ENCODE results near the gene AGPAT4.
"Not testable (repeated sequence)": the region's sequence is repeated elsewhere in the genome, so short reads cannot be mapped to it uniquely, and the experiment has no call there.

AGPAT4 gene

GRCh38 chr6:161192636-161193411 is 81.0 kb downstream of the AGPAT4 start:
- Histone ChIP-seq H3K9ac (ENCODE audit: insufficient read length) (no peak overlapping the region), H3K4me3 (no peak overlapping the region), H3K9me3 (ENCODE audit: low read depth, low read length) (peaks cover 2% of the 10 kb centered on the region), H3K27ac (no peak overlapping the region), H3K36me3 (ENCODE audit: insufficient read depth, low read length) (no peaks in the 10 kb centered on the region)
- no peak for DNase-seq (ENCODE audit: low read depth, low spot score)
- TF ChIP-seq EZH2 (IDR thresholded peaks at IDR 0.05) (no peak), POLR2AphosphoS5 (IDR thresholded peaks at IDR 0.05; ENCODE audit: borderline replicate concordance, low read depth, low read length) (no peak), FOXP2 (optimal IDR thresholded peaks at IDR 0.05; ENCODE audit: control extremely low read depth, extremely low read length, insufficient read depth) (no peak)

GRCh38 chr6:161191671-161192070 is 82.2 kb downstream of the AGPAT4 start:
- peaks cover 2% of the 10 kb centered on the region for H3K9me3 ChIP-seq (ENCODE audit: low read depth, low read length)
- H3K4me3 ChIP-seq, result no peak overlapping the region
- no peak for DNase-seq (ENCODE audit: low read depth, low spot score)
- no peak overlapping the region for H3K27ac ChIP-seq
- H3K9ac ChIP-seq (ENCODE audit: insufficient read length), result no peak overlapping the region
- no peaks in the 10 kb centered on the region for H3K36me3 ChIP-seq (ENCODE audit: insufficient read depth, low read length)
- TF ChIP-seq EZH2 (IDR thresholded peaks at IDR 0.05) (no peak), POLR2AphosphoS5 (IDR thresholded peaks at IDR 0.05; ENCODE audit: borderline replicate concordance, low read depth, low read length) (no peak), FOXP2 (optimal IDR thresholded peaks at IDR 0.05; ENCODE audit: control extremely low read depth, extremely low read length, insufficient read depth) (no peak)

DNA sequence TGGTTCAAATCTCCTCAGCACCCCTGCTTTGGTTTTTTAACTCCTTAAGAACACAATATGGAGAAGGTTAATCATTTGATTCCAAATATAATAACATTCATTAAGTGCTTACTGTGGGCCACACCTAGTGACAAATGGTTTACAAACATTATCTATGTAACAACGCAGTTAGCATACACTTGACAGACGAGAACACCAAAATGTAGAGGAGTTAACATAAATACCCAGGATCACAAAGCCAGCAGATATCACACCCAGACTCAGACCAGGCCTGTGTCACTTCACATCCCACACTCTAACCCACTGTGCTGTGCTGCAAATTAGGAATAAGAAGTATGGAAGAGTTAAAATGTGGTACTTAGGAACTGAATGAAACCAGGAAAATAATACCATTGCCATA is 82.9 kb downstream of the AGPAT4 start:
- Histone ChIP-seq H3K27ac (no peak overlapping the region), H3K4me3 (no peak overlapping the region), H3K9me3 (ENCODE audit: low read depth, low read length) (peaks cover 2% of the 10 kb centered on the region), H3K36me3 (ENCODE audit: insufficient read depth, low read length) (no peaks in the 10 kb centered on the region), H3K9ac (ENCODE audit: insufficient read length) (no peak overlapping the region)
- DNase-seq (ENCODE audit: low read depth, low spot score), result no peak
- no peak for TF ChIP-seq FOXP2 (optimal IDR thresholded peaks at IDR 0.05; ENCODE audit: control extremely low read depth, extremely low read length, insufficient read depth)
- no peak for TF ChIP-seq EZH2 (IDR thresholded peaks at IDR 0.05)
- TF ChIP-seq POLR2AphosphoS5 (IDR thresholded peaks at IDR 0.05; ENCODE audit: borderline replicate concordance, low read depth, low read length), result no peak

DNA sequence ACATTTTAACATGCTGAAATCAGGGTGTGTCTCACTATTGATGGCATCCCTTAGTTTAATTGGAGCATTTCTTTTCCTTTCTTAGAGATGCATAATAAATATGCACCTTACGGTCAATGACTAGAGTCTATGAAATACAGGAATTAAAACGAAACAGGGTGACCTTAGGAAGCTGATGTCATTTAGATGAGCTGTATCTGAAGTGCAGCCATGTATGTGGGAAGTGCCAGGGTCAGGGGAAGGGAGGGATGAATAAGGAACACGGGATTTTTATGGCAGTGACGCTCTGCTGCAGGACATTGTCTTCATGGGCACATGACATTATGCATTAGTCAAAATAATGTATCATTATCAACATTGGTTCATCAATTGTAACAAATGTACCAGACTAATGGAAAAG is 84.0 kb downstream of the AGPAT4 start:
- no peak for TF ChIP-seq POLR2AphosphoS5 (IDR thresholded peaks at IDR 0.05; ENCODE audit: borderline replicate concordance, low read depth, low read length)
- TF ChIP-seq EZH2 (IDR thresholded peaks at IDR 0.05), result no peak
- TF ChIP-seq FOXP2 (optimal IDR thresholded peaks at IDR 0.05; ENCODE audit: control extremely low read depth, extremely low read length, insufficient read depth), result no peak
- Histone ChIP-seq H3K27ac (no peak overlapping the region), H3K9me3 (ENCODE audit: low read depth, low read length) (peaks cover 2% of the 10 kb centered on the region; the same call in 1 of the 2 replicates), H3K9ac (ENCODE audit: insufficient read length) (no peak overlapping the region), H3K36me3 (ENCODE audit: insufficient read depth, low read length) (no peaks in the 10 kb centered on the region), H3K4me3 (no peak overlapping the region)
- no peak for DNase-seq (ENCODE audit: low read depth, low spot score)

DNA sequence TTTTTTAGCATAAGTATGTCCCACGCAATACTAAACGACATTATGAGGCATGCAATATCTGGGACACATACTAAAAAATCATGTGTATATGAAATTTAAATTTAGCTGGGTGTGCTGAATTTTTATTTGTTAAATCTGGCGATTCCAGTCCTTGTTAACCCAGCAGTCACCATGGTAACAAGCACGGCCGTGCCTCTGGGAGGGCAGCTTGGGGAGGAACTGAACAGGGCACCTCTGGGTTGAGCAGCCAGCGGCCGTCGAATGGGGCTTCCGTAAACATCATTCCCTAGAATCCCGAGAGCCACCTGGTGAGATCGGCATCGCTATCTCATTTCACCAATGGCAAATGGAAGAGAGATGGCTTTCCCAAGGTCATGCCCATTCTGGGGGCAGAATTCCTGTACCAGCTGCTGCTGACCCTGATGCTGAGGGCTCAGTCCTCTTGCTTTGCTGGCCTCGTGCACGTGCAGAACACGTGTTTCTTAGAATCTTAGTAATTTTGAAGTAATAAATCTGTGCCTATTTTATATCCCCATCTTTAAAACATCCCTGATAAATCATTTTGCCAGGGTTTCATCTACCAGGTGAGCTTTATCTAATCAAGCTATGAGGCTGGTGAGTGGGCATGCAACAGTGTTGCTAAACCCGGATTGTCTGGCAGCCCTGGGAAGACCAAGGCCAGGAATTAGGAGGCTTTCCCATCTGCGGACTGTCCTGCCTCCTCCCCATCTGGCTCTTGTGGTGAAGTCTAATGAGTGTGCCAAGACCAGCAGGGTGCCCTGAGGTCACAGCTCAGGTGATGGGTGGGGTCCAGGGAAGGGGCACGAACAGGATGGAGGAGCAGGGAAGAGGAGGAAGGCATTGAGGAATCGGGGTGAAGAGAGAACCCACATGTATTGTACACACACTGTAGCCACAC is 85.1 kb downstream of the AGPAT4 start:
- no peak for DNase-seq (ENCODE audit: low read depth, low spot score)
- H3K36me3 ChIP-seq (ENCODE audit: insufficient read depth, low read length), result no peaks in the 10 kb centered on the region
- no peak overlapping the region for H3K9ac ChIP-seq (ENCODE audit: insufficient read length)
- TF ChIP-seq POLR2AphosphoS5 (IDR thresholded peaks at IDR 0.05; ENCODE audit: borderline replicate concordance, low read depth, low read length), result no peak
- no peak for TF ChIP-seq EZH2 (IDR thresholded peaks at IDR 0.05)
- no peak for TF ChIP-seq FOXP2 (optimal IDR thresholded peaks at IDR 0.05; ENCODE audit: control extremely low read depth, extremely low read length, insufficient read depth)
- H3K4me3 ChIP-seq, result no peak overlapping the region
- peaks cover 2% of the 10 kb centered on the region; the same call in 1 of the 2 replicates for H3K9me3 ChIP-seq (ENCODE audit: low read depth, low read length)
- H3K27ac ChIP-seq, result no peak overlapping the region

GRCh38 chr6:161186173-161186769 is 87.6 kb downstream of the AGPAT4 start:
- no peak for TF ChIP-seq POLR2AphosphoS5 (IDR thresholded peaks at IDR 0.05; ENCODE audit: borderline replicate concordance, low read depth, low read length)
- TF ChIP-seq EZH2 (IDR thresholded peaks at IDR 0.05), result no peak
- TF ChIP-seq FOXP2 (optimal IDR thresholded peaks at IDR 0.05; ENCODE audit: control extremely low read depth, extremely low read length, insufficient read depth), result no peak
- Histone ChIP-seq H3K9me3 (ENCODE audit: low read depth, low read length) (no peaks in the 10 kb centered on the region), H3K9ac (ENCODE audit: insufficient read length) (no peak overlapping the region), H3K27ac (no peak overlapping the region), H3K36me3 (ENCODE audit: insufficient read depth, low read length) (no peaks in the 10 kb centered on the region), H3K4me3 (no peak overlapping the region)
- no peak for DNase-seq (ENCODE audit: low read depth, low spot score)

- TF ChIP-seq FOXP2 (optimal IDR thresholded peaks at IDR 0.05; ENCODE audit: control extremely low read depth, extremely low read length, insufficient read depth), result no peak
- TF ChIP-seq EZH2 (IDR thresholded peaks at IDR 0.05), result no peak
- no peak for TF ChIP-seq POLR2AphosphoS5 (IDR thresholded peaks at IDR 0.05; ENCODE audit: borderline replicate concordance, low read depth, low read length)
- H3K36me3 ChIP-seq (ENCODE audit: insufficient read depth, low read length), result no peaks in the 10 kb centered on the region
- H3K27ac ChIP-seq, result no peak overlapping the region
- DNase-seq (ENCODE audit: low read depth, low spot score), result no peak
- H3K4me3 ChIP-seq, result no peak overlapping the region
- H3K9me3 ChIP-seq (ENCODE audit: low read depth, low read length), result no peaks in the 10 kb centered on the region
- H3K9ac ChIP-seq (ENCODE audit: insufficient read length), result no peak overlapping the region
Observed at GRCh38 chr6:161181121-161181520, 92.7 kb downstream of the AGPAT4 start.

DNA sequence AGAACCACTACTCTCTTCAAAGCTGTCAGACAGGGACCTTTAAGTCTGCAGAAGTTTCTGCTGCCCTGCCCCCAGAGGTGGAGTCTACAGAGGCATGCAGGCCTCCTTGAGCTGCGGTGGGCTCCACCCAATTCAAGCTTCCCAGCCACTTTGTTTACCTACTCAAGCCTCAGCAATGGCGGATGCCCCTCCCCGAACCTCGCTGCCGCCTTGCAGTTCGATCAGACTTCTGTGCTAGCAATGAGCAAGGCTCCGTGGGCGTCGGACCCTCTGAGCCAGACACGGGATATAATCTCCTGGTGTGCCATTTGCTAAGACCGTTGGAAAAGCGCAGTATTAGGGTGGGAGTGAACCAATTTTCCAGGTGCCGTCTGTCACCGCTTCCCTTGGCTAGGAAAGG is 95.7 kb downstream of the AGPAT4 start:
- H3K27ac ChIP-seq; H3K36me3 ChIP-seq (ENCODE audit: insufficient read depth, low read length); DNase-seq (ENCODE audit: low read depth, low spot score); H3K4me3 ChIP-seq; H3K9ac ChIP-seq (ENCODE audit: insufficient read length); H3K9me3 ChIP-seq (ENCODE audit: low read depth, low read length): not testable (repeated sequence)

DNA sequence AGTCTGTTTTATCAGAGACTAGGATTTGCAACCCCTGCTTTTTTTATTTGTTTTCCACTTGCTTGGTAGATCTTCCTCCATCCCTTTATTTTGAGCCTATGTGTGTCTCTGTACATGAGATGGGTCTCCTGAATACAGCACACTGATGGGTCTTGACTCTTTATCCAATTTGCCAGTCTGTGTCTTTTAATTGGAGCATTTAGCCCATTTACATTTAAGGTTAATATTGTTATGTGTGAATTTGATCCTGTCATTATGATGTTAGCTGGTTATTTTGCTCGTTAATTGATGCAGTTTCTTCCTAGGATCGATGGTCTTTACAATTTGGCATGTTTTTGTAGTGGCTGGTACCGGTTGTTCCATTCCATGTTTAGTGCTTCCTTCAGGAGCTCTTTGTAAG is 97.4 kb downstream of the AGPAT4 start:
- not testable (repeated sequence) for H3K27ac ChIP-seq; H3K9me3 ChIP-seq (ENCODE audit: low read depth, low read length); H3K4me3 ChIP-seq; H3K36me3 ChIP-seq (ENCODE audit: insufficient read depth, low read length); H3K9ac ChIP-seq (ENCODE audit: insufficient read length); DNase-seq (ENCODE audit: low read depth, low spot score)

DNA sequence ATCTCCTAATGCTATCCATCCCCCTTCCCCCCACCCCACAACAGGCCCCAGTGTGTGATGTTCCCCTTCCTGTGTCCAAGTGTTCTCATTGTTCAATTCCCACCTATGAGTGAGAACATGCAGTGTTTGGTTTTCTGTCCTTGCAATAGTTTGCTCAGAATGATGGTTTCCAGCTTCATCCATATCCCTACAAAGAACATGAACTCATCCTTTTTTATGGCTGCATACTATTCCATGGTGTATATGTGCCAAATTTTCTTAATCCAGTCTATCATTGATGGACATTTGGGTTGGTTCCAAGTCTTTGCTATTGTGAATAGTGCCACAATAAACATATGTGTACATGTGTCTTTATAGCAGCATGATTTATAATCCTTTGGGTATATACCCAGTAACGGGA is 101.1 kb downstream of the AGPAT4 start:
- not testable (repeated sequence) for DNase-seq (ENCODE audit: low read depth, low spot score); H3K9ac ChIP-seq (ENCODE audit: insufficient read length); H3K4me3 ChIP-seq; H3K9me3 ChIP-seq (ENCODE audit: low read depth, low read length); H3K27ac ChIP-seq; H3K36me3 ChIP-seq (ENCODE audit: insufficient read depth, low read length)

All from SK-N-MC (cell line).